IPS-15b (cell line): ENCODE results near the gene SDC3.

Experiments
- H3K27me3 ChIP-seq: one replicate; pipeline ENCODE4 v1.6.1; 2013; ENCODE audit warnings: low read length; ENCODE audit not compliant: control insufficient read depth, insufficient read depth
- H3K36me3 ChIP-seq: one replicate; pipeline ENCODE4 v1.6.1; 2013; ENCODE audit warnings: low read length; ENCODE audit not compliant: control insufficient read depth, insufficient read depth
- H3K4me1 ChIP-seq: one replicate; pipeline ENCODE4 v1.6.1; 2013; ENCODE audit warnings: mild to moderate bottlenecking, low read length; ENCODE audit not compliant: control insufficient read depth, insufficient read depth
- H3K4me3 ChIP-seq: one replicate; pipeline ENCODE4 v1.5.1; 2013; ENCODE audit warnings: low read depth, low read length
- H3K9ac ChIP-seq: one replicate; pipeline ENCODE4 v1.6.1; 2013; ENCODE audit warnings: low read depth, mild to moderate bottlenecking, low read length
- H3K9me3 ChIP-seq: one replicate; pipeline ENCODE4 v1.6.1; 2013; ENCODE audit warnings: mild to moderate bottlenecking, low read length; ENCODE audit not compliant: control insufficient read depth, insufficient read depth

The SDC3 gene

DNA sequence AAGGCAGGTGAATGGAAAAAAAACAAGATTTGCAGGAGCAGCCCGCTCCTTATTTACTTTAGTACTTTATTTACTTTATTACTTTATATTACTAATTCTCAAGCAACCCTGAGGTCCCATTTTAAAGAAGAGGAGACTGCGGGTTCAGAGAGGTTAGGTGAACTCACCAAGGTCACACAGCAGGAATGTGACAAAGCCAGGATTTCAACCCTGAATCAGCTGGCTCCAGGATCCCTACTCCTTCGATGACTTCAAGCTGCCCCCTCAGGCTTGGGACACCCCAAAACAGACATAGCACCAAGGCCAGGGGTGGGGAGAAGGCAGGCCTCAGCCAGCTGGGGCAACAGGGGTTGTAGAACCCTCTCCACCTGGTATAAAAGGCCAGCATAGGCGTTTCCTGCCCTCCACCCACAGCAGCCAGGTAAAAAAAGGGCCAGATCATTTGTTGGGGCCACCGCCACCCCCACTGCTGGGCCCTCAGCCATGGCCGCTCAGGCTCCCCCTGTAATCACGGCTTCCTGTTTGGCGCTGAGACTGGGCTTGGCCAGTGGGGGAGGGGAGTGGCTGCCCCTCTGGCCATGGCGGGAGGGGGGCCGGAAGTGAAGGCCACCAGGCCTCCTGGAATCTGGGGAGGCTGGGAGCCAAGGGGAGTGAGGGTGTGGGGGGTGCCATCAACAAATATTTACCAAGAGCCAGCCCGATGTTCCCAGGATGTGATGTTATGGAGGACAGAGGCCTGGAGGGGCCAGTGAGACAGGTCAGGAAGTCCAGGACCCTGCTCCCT is 6.6 kb downstream of the SDC3 start:
- H3K36me3 ChIP-seq = no peaks in the 10 kb centered on the region
- H3K4me1 ChIP-seq = peaks cover 11% of the 10 kb centered on the region
- H3K9ac ChIP-seq = no peak overlapping the region
- H3K9me3 ChIP-seq = no peaks in the 10 kb centered on the region
- peaks cover under 1% of the 10 kb centered on the region for H3K27me3 ChIP-seq
- H3K4me3 ChIP-seq = no peak overlapping the region

DNA sequence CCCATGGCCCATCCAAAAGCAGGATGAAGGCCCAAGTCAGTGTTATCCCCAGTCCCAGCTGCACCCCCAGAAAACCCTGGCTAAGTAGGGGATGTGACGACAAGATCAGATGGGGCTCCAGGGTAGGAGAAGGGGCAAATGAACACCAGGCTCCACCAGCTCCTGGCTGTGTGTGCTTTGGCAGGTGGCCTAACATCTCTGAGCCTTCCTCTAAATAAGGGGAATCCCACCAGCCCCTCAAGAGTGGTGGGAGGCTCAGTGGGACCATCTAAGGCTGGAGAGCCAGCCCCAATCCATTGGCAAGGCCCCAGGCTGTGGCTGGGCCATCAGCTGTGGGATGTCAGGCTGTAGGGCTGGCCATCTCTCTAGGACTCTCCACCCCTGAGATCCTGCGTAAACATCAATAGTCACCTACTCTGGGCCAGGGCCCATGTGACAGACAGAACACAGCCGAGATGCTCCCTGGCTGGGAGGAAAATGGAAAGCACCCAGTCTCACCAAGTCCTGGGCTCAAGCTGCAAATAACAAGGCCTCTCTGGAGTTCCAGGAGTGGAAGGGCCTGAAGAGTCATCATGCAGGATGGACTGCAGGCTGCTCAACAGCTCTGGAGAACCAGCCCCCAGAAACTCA is 7.5 kb downstream of the SDC3 start:
- no peak overlapping the region for H3K9ac ChIP-seq
- peaks cover 10% of the 10 kb centered on the region for H3K4me1 ChIP-seq
- no peaks in the 10 kb centered on the region for H3K9me3 ChIP-seq
- H3K36me3 ChIP-seq = no peaks in the 10 kb centered on the region
- no peaks in the 10 kb centered on the region for H3K27me3 ChIP-seq
- H3K4me3 ChIP-seq = no peak overlapping the region

DNA sequence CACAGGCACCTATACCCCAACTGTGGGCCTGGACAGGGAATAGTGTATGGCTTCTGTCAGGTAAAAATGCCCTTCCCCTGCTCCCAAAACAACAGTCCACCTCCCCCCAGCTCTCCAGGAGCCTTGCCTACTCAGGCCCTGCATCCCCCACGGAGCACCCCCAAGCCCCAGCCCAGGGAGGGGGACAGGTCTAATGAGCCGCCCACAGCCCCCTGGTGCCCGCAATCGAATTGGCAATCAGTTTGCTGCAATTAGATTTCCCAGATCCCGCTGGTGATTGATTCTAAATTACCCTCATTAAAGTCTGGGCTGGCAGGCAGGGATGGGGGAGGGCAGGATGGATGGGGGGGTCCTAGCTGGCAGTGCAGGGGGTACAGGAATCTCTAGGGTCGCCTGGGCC is 8.1 kb downstream of the SDC3 start:
- H3K27me3 ChIP-seq = no peaks in the 10 kb centered on the region
- no peaks in the 10 kb centered on the region for H3K9me3 ChIP-seq
- no peak overlapping the region for H3K4me3 ChIP-seq
- H3K36me3 ChIP-seq = no peaks in the 10 kb centered on the region
- no peak overlapping the region for H3K9ac ChIP-seq
- H3K4me1 ChIP-seq = peaks cover 12% of the 10 kb centered on the region

DNA sequence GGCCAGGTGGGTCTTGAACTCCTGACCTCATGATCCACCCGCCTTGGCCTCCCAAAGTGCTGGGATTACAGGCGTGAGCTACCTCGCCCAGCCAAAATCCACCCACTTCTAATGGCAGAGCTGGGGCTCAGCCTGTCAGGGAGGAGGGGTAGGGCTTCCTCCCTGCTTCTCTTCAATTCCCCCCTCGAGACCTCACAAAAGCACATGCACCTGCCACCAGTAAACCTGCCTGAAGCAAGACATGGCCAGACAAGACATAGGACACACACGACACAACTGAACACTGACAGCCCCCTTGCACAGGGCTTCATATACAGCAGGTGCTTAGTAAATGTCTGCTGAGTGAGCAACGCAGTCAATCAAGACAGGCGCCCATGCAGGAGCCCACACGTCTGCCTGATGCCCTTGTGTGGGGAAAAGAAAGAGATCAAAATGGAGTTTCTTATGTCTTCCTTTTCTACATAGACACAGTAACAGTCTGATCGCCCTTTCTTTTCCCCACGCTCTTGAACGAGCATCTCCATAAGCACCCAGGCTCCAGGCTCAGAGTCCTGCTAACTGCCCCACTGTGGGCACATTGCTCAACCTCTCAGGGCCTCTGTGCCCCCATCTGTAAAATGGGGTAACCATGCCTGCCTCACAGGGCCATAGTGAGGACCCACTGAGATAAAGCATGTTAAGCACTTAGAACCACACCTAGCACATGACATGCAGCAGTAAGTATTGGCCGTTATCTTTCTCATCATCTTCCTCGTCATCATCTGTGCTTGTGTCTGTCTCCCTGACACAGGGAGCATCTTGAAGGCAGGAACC is 8.8 kb downstream of the SDC3 start:
- Histone ChIP-seq H3K4me3 (no peak overlapping the region), H3K27me3 (no peaks in the 10 kb centered on the region), H3K36me3 (no peaks in the 10 kb centered on the region), H3K9ac (no peak overlapping the region), H3K9me3 (no peaks in the 10 kb centered on the region), H3K4me1 (peaks cover 12% of the 10 kb centered on the region)

DNA sequence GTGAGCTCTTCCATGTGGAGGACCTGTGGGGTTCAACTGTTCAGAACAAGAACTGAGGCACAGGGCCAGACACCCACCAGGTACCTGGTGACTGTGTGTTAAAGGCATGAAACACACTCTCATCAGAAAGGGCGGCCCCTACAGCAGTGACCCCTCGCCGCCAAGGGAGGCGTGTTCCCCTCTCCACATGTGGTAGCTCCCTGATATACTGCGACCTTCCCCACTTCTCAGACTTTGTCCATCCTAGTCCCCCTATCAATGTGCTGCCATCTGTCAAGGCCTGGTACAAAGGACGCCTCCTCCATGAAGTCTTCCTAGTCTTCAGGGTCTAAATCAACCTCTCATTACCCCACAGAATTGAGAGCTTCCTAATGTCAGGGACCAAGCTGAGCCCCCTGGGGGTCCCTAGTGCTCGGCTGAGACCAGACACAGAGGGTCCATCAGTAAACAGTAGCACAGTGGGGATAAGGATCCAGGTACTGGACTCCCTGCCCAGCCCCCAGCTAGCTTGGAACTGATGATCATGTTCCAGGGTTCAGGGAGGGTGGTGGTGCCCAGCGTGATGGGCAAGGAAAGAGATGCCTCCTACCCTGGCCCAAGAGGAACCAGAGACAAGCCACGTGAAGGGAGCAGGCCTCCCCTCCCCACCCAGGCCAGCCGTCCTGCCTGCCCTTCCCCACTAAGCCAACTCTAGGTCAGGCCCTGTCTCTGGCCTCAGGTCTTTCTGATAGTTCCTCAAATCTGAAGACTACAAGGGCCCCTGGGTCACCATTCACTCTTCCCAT is 10.3 kb downstream of the SDC3 start:
- Histone ChIP-seq H3K9me3 (no peaks in the 10 kb centered on the region), H3K4me1 (peaks cover 9% of the 10 kb centered on the region), H3K36me3 (no peaks in the 10 kb centered on the region), H3K4me3 (no peak overlapping the region), H3K27me3 (no peaks in the 10 kb centered on the region), H3K9ac (no peak overlapping the region)

DNA sequence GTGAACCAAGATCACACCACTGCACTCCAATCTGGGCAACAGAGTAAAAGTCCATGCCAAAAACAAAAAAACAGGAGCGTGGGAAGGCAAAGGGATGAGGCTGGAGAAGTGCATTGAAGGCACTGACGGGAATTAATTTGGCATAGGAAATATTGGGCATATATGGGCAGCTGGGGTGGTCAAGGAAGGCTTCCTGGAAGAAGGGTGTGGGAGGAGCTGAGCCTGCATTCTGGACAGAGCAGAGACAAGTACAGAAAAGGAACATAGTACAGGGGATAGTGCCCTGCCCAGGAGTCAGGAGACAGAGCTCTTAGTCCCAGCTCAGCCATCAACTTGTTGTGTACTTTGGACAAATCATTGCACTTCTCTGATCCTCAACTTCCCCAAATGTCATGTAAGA is 11.7 kb downstream of the SDC3 start:
- Histone ChIP-seq H3K27me3 (no peaks in the 10 kb centered on the region), H3K36me3 (no peaks in the 10 kb centered on the region), H3K4me1 (peaks cover 9% of the 10 kb centered on the region)

DNA sequence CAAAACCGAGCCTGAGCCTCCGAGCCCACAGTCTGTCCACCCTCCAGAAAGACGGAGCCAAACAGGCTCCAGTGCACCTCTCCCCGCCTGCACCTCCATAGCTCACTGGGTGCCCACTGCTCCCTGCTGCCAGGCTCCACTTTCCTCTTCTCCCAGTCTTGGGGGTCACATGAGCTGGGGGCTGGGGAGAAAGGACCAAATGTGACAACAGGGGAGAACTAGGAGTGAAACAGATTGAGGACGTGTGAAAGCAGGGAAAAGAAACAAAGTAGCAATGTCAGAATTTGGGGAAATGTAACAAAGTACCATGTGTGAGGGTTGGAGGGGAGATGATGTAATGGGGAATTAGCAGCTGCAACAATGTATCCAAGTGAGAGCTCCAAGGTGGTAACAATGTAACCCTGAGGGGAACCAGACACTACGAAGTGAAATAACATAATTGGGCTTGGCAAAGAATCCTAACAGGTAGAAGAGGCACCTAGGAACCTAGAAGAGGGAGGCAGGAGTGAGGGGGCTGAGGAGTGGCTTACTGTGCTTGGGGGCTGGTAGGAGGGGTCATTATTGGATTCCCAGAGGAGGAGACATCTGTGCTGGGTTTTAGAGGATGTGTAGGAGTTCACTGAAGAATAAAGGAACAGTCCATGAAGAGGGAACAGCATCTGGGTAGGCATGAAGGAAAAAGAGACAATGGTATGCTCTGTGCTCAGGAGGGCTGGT is 12.5 kb downstream of the SDC3 start:
- Histone ChIP-seq H3K9ac (no peak overlapping the region), H3K27me3 (no peaks in the 10 kb centered on the region), H3K4me3 (no peak overlapping the region), H3K36me3 (no peaks in the 10 kb centered on the region), H3K9me3 (no peaks in the 10 kb centered on the region), H3K4me1 (peaks cover 6% of the 10 kb centered on the region)

More for the DNA sequence above, 11.7 kb downstream of the SDC3 start:
- H3K9me3 ChIP-seq = no peaks in the 10 kb centered on the region
- no peak overlapping the region for H3K4me3 ChIP-seq
- no peak overlapping the region for H3K9ac ChIP-seq

DNA sequence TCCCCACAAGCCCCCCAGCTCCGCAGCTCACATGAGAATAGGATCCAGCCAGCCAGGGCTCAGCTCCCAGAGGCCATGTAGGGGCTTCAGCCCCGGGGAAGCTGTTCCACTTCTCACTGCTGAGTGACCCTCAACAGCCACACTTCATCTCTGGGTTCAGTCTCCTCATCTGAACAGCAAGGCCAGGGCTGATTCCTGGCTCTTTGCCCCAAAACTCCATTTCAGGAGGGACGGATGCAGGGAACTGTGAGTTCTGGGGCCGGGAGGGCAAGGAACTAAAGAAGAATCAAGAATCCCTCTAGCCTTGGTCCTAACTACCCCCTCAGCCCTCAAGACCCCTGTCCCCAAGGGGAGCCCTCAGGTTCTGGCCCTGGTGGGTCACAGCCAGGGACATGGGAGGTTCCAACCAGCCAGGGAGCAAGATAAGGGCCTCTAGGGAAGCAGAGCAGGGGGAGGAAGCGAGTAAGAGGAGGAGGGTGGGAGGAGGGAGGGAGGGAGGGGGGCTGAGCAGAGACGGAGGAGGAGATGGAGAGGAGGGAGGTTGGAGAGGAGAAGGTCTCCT is 13.1 kb downstream of the SDC3 start:
- Histone ChIP-seq H3K4me3 (no peak overlapping the region), H3K9ac (no peak overlapping the region), H3K27me3 (no peaks in the 10 kb centered on the region), H3K9me3 (no peaks in the 10 kb centered on the region), H3K36me3 (no peaks in the 10 kb centered on the region), H3K4me1 (peaks cover 6% of the 10 kb centered on the region)

DNA sequence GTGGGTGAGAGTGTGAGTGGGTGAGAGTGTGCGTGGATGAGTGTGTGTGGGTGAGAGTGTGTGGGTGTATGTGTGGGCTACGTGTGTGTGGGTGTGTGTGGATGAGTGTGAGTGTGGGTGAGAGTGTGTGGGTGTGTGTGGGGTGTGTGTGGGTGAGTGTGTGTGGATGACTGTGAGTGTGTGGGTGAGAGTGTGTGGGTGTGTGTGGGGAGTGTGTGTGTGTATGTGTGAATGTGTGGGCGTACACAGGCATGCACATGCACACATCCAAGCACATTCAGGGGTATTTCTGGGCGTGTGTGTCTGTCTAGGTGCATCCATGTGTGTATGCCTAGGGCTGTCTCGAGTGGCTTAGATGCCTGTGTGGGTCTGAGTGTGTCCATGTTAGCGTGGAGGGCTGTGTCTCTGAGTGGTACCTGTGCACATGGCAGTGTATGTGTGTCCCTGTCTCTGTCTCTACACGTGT is 14.0 kb downstream of the SDC3 start:
- no peaks in the 10 kb centered on the region for H3K27me3 ChIP-seq
- H3K36me3 ChIP-seq = no peaks in the 10 kb centered on the region
- H3K9me3 ChIP-seq = no peaks in the 10 kb centered on the region
- no peak overlapping the region for H3K9ac ChIP-seq
- H3K4me3 ChIP-seq = no peak overlapping the region
- peaks cover 6% of the 10 kb centered on the region for H3K4me1 ChIP-seq

DNA sequence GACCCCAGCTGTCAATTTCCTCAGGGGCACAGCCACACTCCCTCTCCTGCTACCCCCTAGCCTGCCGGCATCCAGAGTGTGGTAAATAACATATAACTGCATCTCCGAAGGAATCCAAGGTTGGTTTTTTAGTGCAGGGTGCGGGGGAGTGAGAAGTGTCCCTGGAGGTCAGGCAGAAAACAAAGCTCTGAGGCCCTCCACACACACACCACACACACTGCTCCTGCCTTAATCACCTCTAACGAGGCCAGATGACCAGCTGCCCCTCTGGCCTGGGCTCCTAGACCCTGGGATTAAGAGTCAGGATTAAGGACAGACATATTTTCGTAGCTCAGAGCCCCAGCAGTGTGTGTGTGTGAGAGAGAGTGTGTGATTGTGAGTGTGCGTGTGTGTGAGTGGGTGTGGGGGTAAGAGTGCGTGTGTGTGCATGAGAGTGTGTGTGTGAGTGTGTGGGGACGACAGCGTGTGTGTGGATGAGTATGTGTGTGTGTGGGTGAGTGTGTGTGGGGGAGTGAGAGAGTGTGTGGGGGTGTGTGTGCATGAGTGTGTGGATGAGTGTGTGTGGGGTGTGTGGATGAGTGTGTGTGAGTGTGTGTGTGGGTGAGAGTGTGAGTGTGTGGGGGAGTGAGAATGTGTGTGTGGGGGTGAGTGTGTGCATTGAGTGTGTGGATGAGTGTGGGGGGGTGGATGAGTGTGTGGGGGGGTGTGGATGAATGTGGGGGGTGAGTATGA is 14.6 kb downstream of the SDC3 start:
- no peaks in the 10 kb centered on the region for H3K27me3 ChIP-seq

More for the DNA sequence above, 14.6 kb downstream of the SDC3 start:
- Histone ChIP-seq H3K4me1 (peaks cover 6% of the 10 kb centered on the region), H3K4me3 (no peak overlapping the region), H3K9ac (no peak overlapping the region), H3K36me3 (no peaks in the 10 kb centered on the region), H3K9me3 (no peaks in the 10 kb centered on the region)
